GM18498 (cell line): ENCODE measurements around the gene DNASE1.
"Not testable (repeated sequence)": the region's sequence is repeated elsewhere in the genome, so short reads cannot be mapped to it uniquely, and the experiment has no call there.

Experiments used
- ATAC-seq: cut with Tn5 transposase; IDR thresholded peaks from one replicate; pipeline ENCODE4 v1.9.1; 2021; ENCODE audit warnings: mild to moderate bottlenecking, moderate library complexity; ENCODE audit not compliant: unreplicated experiment

DNASE1 gene

GRCh38 chr16:3640632-3641501, 13.6 kb upstream of the DNASE1 start:
- no peak for ATAC-seq

- ATAC-seq = no peak
Measured at GRCh38 chr16:3641801-3642396, 12.6 kb upstream of the DNASE1 start.

GRCh38 chr16:3642397-3643094, 11.9 kb upstream of the DNASE1 start:
- no peak for ATAC-seq

GRCh38 chr16:3643095-3643730, 11.3 kb upstream of the DNASE1 start:
- no peak for ATAC-seq

- ATAC-seq = no peak
Measured at GRCh38 chr16:3645108-3645503, 9.4 kb upstream of the DNASE1 start.

- no peak for ATAC-seq
Measured at GRCh38 chr16:3645504-3646347, 8.8 kb upstream of the DNASE1 start.

- ATAC-seq = no peak
Measured at GRCh38 chr16:3646348-3646920, 8.1 kb upstream of the DNASE1 start.

- no peak for ATAC-seq
Measured at GRCh38 chr16:3650631-3651265, 3.7 kb upstream of the DNASE1 start.

GRCh38 chr16:3651461-3652372, 2.8 kb upstream of the DNASE1 start:
- no peak for ATAC-seq

- ATAC-seq = no peak
Measured at GRCh38 chr16:3652373-3653195, 1.9 kb upstream of the DNASE1 start.

- ATAC-seq = no peak
Measured at GRCh38 chr16:3655030-3655395, 522 bp downstream of the DNASE1 start.

- ATAC-seq = no peak
Measured at GRCh38 chr16:3655396-3656159, 1.1 kb downstream of the DNASE1 start.

- not testable (repeated sequence) for ATAC-seq
Measured at GRCh38 chr16:3656160-3656490, 1.6 kb downstream of the DNASE1 start.

- no peak for ATAC-seq
Measured at GRCh38 chr16:3656491-3657468, 2.3 kb downstream of the DNASE1 start.

GRCh38 chr16:3659251-3659650, 4.8 kb downstream of the DNASE1 start:
- ATAC-seq = no peak

- ATAC-seq = no peak
Measured at GRCh38 chr16:3661311-3661710, 6.8 kb downstream of the DNASE1 start.
